Progenitor cell of endocrine pancreas (in vitro differentiated cells): ENCODE results near the gene KLHL40. TPM values are rescaled to one million over a fixed set of nuclear protein-coding genes. Genes with fewer than 3 reads are reported as not detected.

Experiments
- DNase-seq: peaks from one replicate; pipeline ENCODE4 v3.0.0; 2021; ENCODE audit warnings: low spot score; ENCODE audit not compliant: unreplicated experiment
- H3K27ac Mint-ChIP-seq: 2 replicates; pipeline ENCODE4 v1.8.0; 2021; ENCODE audit warnings: mild to moderate bottlenecking, moderate library complexity, mixed read lengths
- H3K27me3 Mint-ChIP-seq: 2 replicates; pipeline ENCODE4 v1.8.0; 2021; ENCODE audit warnings: mixed read lengths
- H3K36me3 Mint-ChIP-seq: 2 replicates; pipeline ENCODE4 v1.8.0; 2022; ENCODE audit warnings: mixed read lengths; ENCODE audit not compliant: insufficient read depth
- H3K4me1 Mint-ChIP-seq: 2 replicates; pipeline ENCODE4 v1.8.0; 2021; ENCODE audit warnings: low read depth, mixed read lengths
- H3K4me3 Mint-ChIP-seq: 2 replicates; pipeline ENCODE4 v1.8.0; 2021; ENCODE audit warnings: low read depth, mild to moderate bottlenecking, moderate library complexity, mixed read lengths
- H3K9me3 Mint-ChIP-seq: 2 replicates; pipeline ENCODE4 v1.8.0; 2021; ENCODE audit warnings: low read depth, mixed read lengths
- total RNA-seq: library from RNA; stranded (reverse); gene quantifications from 2 replicates; pipeline ENCODE4 v1.2.1, GENCODE V29; 2021
- TF ChIP-seq, protein P1 (sequence below): fragments of 200-600 bp; sonication (generic); IDR thresholded peaks from one replicate; pipeline ENCODE4 v1.5.0; 2021; ENCODE audit warnings: antibody characterized with exemption, mild to moderate bottlenecking; ENCODE audit not compliant: unreplicated experiment

KLHL40 gene
- total RNA-seq, 1 donor from 2014 or later = not detected

DNA sequence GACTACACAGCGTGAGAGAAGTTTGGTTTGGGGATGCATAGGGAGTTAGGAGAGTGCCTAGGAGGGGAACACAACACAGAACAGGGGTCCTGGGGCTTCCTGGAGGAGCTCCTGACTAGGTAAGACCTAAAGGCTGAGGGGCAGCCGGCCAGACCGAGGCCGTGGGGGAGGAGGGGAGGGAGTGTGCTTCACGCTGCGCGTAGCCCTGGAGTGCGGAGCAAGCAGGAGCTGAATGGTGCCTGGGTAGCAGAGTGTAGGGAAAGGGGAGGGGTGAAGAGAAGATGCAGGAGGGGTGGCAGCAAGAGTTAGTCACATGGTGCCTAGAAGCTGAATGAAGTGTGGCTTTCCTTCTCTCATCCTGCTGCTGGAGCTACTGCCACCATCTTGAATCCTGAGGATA lies 49.7 kb downstream of the KLHL40 start:
- Mint-ChIP-seq H3K36me3 (no peaks in the 10 kb centered on the region), H3K27me3 (no peaks in the 10 kb centered on the region), H3K4me3 (no peak overlapping the region), H3K4me1 (peaks cover 9% of the 10 kb centered on the region), H3K9me3 (peaks cover 3% of the 10 kb centered on the region), H3K27ac (no peak overlapping the region)
- DNase-seq = no peak
- TF ChIP-seq, protein P1, sequence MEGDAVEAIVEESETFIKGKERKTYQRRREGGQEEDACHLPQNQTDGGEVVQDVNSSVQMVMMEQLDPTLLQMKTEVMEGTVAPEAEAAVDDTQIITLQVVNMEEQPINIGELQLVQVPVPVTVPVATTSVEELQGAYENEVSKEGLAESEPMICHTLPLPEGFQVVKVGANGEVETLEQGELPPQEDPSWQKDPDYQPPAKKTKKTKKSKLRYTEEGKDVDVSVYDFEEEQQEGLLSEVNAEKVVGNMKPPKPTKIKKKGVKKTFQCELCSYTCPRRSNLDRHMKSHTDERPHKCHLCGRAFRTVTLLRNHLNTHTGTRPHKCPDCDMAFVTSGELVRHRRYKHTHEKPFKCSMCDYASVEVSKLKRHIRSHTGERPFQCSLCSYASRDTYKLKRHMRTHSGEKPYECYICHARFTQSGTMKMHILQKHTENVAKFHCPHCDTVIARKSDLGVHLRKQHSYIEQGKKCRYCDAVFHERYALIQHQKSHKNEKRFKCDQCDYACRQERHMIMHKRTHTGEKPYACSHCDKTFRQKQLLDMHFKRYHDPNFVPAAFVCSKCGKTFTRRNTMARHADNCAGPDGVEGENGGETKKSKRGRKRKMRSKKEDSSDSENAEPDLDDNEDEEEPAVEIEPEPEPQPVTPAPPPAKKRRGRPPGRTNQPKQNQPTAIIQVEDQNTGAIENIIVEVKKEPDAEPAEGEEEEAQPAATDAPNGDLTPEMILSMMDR = no peak

DNA sequence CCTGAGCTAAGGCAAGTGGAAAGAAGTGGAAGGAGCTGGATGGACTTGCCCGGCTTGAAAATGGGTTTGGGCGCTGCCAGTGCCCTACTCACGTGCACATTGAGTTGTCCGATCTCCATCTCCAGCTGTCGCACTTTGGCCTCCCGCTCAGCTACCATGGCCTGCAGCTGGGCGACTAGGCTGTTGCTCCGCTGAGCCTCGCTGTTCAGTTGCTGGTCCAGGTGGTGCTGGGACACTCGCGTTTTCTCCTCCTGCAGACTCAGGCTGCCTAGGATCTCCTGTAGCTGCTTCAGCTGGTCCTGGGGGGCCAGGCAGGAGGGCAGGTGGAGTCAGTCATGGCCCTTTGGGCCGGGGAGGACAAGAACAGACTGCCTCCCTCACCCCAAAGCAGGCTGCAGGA lies 50.3 kb downstream of the KLHL40 start:
- no peak overlapping the region for H3K4me3 Mint-ChIP-seq
- no peak for DNase-seq
- peaks cover 9% of the 10 kb centered on the region for H3K4me1 Mint-ChIP-seq
- TF ChIP-seq, protein P1 = no peak
- H3K36me3 Mint-ChIP-seq = no peaks in the 10 kb centered on the region
- no peak overlapping the region for H3K27ac Mint-ChIP-seq
- peaks cover 3% of the 10 kb centered on the region for H3K9me3 Mint-ChIP-seq
- H3K27me3 Mint-ChIP-seq = no peaks in the 10 kb centered on the region

DNA sequence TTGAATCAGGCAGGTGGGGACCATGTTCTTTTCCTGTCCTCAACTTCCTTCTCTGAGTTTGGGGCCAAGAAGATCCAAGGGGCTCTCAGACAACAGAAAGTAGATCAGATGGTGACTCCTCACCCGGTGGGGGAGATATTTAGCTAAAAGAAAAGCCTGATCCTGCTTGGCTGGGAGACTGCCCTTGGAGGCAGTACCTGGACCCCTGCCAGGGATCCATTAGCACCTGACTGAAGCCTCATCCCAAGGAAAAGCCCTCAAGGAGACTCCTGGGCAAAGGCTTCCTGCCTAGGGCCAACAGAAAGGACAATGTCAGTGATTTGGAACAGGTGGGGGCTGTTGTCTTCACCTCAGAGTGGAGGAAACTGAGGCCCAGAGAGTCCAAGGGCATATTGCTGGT lies 50.7 kb downstream of the KLHL40 start:
- H3K27ac Mint-ChIP-seq = no peak overlapping the region
- peaks cover 3% of the 10 kb centered on the region for H3K9me3 Mint-ChIP-seq
- H3K4me1 Mint-ChIP-seq = peaks cover 9% of the 10 kb centered on the region
- no peaks in the 10 kb centered on the region for H3K36me3 Mint-ChIP-seq
- TF ChIP-seq, protein P1 = no peak
- no peaks in the 10 kb centered on the region for H3K27me3 Mint-ChIP-seq
- DNase-seq = no peak
- H3K4me3 Mint-ChIP-seq = no peak overlapping the region

DNA sequence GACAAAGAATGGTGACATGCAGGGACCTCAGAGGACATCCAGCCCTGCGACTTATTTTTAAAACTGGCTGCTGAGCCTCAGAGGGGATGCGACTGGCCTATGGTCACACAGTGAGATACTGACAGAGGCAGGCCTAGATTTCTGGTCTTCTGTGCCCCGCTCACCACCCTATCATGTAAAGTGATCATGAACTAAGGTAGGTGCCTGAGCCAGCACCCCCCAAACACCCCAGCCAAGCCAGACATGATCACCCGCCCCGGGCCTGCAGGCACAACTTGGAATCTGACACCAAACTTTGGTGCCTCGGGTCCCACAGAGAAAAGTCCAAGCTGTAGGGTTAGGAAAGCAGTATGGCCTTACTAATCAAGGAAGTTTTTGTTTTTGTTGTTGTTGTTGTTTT lies 51.2 kb downstream of the KLHL40 start:
- no peak overlapping the region for H3K4me3 Mint-ChIP-seq
- no peaks in the 10 kb centered on the region for H3K27me3 Mint-ChIP-seq
- H3K27ac Mint-ChIP-seq = no peak overlapping the region
- TF ChIP-seq, protein P1 = no peak
- H3K36me3 Mint-ChIP-seq = no peaks in the 10 kb centered on the region
- no peak for DNase-seq
- H3K9me3 Mint-ChIP-seq = peaks cover 3% of the 10 kb centered on the region
- peaks cover 9% of the 10 kb centered on the region for H3K4me1 Mint-ChIP-seq

DNA sequence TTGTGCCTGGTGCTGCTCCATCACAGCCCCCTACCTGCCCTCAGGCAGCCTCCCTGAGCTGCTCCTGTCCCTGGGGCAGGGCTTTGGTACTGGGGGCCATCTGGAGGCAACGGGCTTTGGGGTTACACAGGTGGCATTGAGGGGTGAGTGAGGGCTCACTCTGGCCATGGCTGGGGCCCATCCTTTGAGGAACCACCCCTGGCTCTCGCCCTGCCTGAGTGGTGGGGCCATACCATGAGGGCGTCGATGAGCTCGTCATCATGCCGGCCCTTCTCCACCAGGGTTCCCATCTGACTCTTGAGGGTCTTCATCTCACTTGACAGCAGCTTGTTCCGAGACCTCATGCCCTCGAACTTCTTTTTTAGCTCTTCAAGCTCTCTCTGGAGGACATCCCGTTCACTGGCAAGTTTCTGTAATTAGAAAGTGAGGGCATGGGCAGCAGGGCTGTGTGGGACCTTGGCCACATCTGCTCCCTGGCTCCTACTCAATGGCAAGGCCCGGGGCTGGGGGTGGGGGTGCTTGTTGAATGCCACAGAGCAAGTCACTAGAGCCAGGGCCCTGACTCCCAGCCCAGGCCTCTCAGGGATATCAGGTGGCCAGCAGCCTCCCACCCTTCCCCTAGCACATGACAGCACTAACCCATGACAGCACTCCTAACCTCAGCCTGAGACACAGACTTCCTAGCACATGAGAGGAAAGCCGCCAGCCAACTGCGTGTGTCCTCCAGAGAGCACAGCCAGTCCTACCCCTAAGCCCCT lies 54.2 kb downstream of the KLHL40 start:
- Mint-ChIP-seq H3K27ac (no peak overlapping the region), H3K4me3 (no peak overlapping the region)
- TF ChIP-seq, protein P1 = no peak

More for the DNA sequence above, 54.2 kb downstream of the KLHL40 start:
- Mint-ChIP-seq H3K4me1 (peaks cover 1% of the 10 kb centered on the region), H3K9me3 (peaks cover 3% of the 10 kb centered on the region), H3K27me3 (no peaks in the 10 kb centered on the region), H3K36me3 (no peaks in the 10 kb centered on the region)
- DNase-seq = no peak
